Left ventricle myocardium inferior (tissue), 1 donor: ENCODE results near the gene ELF1. TPM values are rescaled to one million over a fixed set of nuclear protein-coding genes. Genes with fewer than 3 reads are reported as not detected.
"Not testable (repeated sequence)": the region's sequence is repeated elsewhere in the genome, so short reads cannot be mapped to it uniquely, and the experiment has no call there.

Source experiments
- DNase-seq: peaks from one replicate; pipeline ENCODE4 v3.0.0-alpha.2; 2020
- H3K27ac ChIP-seq: fragments of 200-600 bp; replicated peaks from 2 replicates; pipeline ENCODE4 v1.8.0; 2021
- H3K27me3 ChIP-seq: fragments of 200-600 bp; 2 replicates; pipeline ENCODE4 v1.8.0; 2021; ENCODE audit warnings: low read depth
- H3K36me3 ChIP-seq: fragments of 200-600 bp; 2 replicates; pipeline ENCODE4 v1.8.0; 2021
- H3K4me1 ChIP-seq: fragments of 200-600 bp; 2 replicates; pipeline ENCODE4 v1.8.0; 2021
- H3K4me3 ChIP-seq: fragments of 200-600 bp; 2 replicates; pipeline ENCODE4 v1.8.0; 2021; ENCODE audit warnings: mild to moderate bottlenecking, moderate library complexity
- H3K9me3 ChIP-seq: fragments of 200-600 bp; replicated peaks from 2 replicates; pipeline ENCODE4 v1.8.0; 2021
- CTCF ChIP-seq: fragments of 200-600 bp; IDR thresholded peaks from 2 replicates; pipeline ENCODE4 v1.8.0; 2021; ENCODE audit warnings: antibody characterized with exemption, mild to moderate bottlenecking, borderline replicate concordance
- intact Hi-C: fragments of 100-400 bp; cut with micrococcal nuclease; formaldehyde crosslinking; loops from one replicate; pipeline ENCODE4 v1.11.0; 2022
- total RNA-seq: library from RNA; stranded (reverse); fragmentation: NEBNext Ultra II Directional; extraction: Animal tissue kit (Norgen Biotek cat#: 25700); gene quantifications from one replicate; pipeline ENCODE4 v1.2.1, GENCODE V29; 2021
- donor health status: DM: no; HTN: yes; CAD: no; lungs with severe emphysema.

ELF1 gene
- total RNA-seq, 1 donor from 2014 or later: 31.1 TPM

GRCh38 chr13:40911341-40911740, 107.8 kb downstream of the ELF1 start:
- H3K27ac ChIP-seq: no peak overlapping the region

GRCh38 chr13:40910324-40911050, 108.6 kb downstream of the ELF1 start:
- no peaks in the 10 kb centered on the region for H3K36me3 ChIP-seq
- intact Hi-C loops: no loop called here
- TF ChIP-seq CTCF: no peak
- no peak for DNase-seq
- no peak overlapping the region for H3K4me3 ChIP-seq
- no peak overlapping the region for H3K27ac ChIP-seq
- H3K9me3 ChIP-seq: no peaks in the 10 kb centered on the region
- no peaks in the 10 kb centered on the region for H3K27me3 ChIP-seq
- no peaks in the 10 kb centered on the region for H3K4me1 ChIP-seq

More at GRCh38 chr13:40911341-40911740, 107.8 kb downstream of the ELF1 start:
- Histone ChIP-seq H3K36me3 (no peaks in the 10 kb centered on the region), H3K27me3 (no peaks in the 10 kb centered on the region), H3K4me3 (no peak overlapping the region), H3K4me1 (no peaks in the 10 kb centered on the region), H3K9me3 (no peaks in the 10 kb centered on the region)
- intact Hi-C loops: no loop called here
- DNase-seq: no peak
- TF ChIP-seq CTCF: no peak

- H3K36me3 ChIP-seq, H3K27me3 ChIP-seq, DNase-seq, H3K4me1 ChIP-seq, H3K27ac ChIP-seq, intact Hi-C loops, H3K4me3 ChIP-seq, H3K9me3 ChIP-seq: not testable (repeated sequence)
Measured at GRCh38 chr13:40909541-40910200, 109.4 kb downstream of the ELF1 start.

GRCh38 chr13:40908546-40908945, 110.6 kb downstream of the ELF1 start:
- H3K36me3 ChIP-seq: no peaks in the 10 kb centered on the region
- H3K27ac ChIP-seq: no peak overlapping the region
- intact Hi-C loops: no loop called here
- H3K27me3 ChIP-seq: no peaks in the 10 kb centered on the region
- no peak for TF ChIP-seq CTCF
- H3K4me1 ChIP-seq: no peaks in the 10 kb centered on the region
- no peak overlapping the region for H3K4me3 ChIP-seq
- no peak for DNase-seq
- no peaks in the 10 kb centered on the region for H3K9me3 ChIP-seq

- H3K27me3 ChIP-seq, H3K27ac ChIP-seq, DNase-seq, H3K9me3 ChIP-seq, H3K4me1 ChIP-seq, intact Hi-C loops, H3K4me3 ChIP-seq, H3K36me3 ChIP-seq: not testable (repeated sequence)
Measured at GRCh38 chr13:40901032-40901431, 118.1 kb downstream of the ELF1 start.

- H3K9me3 ChIP-seq, H3K27me3 ChIP-seq, H3K36me3 ChIP-seq, intact Hi-C loops, DNase-seq, H3K27ac ChIP-seq, H3K4me1 ChIP-seq, H3K4me3 ChIP-seq: not testable (repeated sequence)
Measured at GRCh38 chr13:40900568-40900967, 118.5 kb downstream of the ELF1 start.

- no peak for TF ChIP-seq CTCF
- Histone ChIP-seq H3K4me1 (peaks cover 8% of the 10 kb centered on the region), H3K36me3 (no peaks in the 10 kb centered on the region), H3K4me3 (no peak overlapping the region), H3K27me3 (no peaks in the 10 kb centered on the region), H3K27ac (no peak overlapping the region), H3K9me3 (no peaks in the 10 kb centered on the region)
- DNase-seq: no peak
- intact Hi-C loops: no loop called here
Measured at GRCh38 chr13:40897053-40897452, 122.1 kb downstream of the ELF1 start.
